GM18508 (cell line): ENCODE results near the gene MARK1.

Source experiments
- ATAC-seq: cut with Tn5 transposase; IDR thresholded peaks from one replicate; pipeline ENCODE4 v1.9.1; 2021; ENCODE audit warnings: moderate number of reproducible peaks; ENCODE audit not compliant: insufficient read depth, unreplicated experiment

MARK1 gene

DNA sequence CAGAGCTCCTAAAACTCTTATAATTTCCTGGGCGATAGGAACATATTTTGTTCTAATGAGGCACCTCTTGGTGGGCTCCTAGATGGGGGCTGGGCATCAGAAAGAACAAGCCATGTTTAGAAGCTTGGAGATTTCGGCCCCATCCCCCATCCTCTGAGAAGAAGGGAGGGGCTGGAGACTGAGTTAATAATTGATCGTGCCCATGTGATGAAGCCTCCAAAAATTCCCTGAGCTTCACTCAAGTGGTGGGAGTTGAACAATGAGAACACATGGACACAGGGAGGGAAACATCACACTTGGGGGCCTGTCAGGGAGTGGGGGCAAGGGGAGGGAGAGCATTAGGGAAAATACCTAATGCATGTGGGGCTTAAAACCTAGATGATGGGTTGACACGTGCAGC lies 180.3 kb downstream of the MARK1 start:
- ATAC-seq = no peak

DNA sequence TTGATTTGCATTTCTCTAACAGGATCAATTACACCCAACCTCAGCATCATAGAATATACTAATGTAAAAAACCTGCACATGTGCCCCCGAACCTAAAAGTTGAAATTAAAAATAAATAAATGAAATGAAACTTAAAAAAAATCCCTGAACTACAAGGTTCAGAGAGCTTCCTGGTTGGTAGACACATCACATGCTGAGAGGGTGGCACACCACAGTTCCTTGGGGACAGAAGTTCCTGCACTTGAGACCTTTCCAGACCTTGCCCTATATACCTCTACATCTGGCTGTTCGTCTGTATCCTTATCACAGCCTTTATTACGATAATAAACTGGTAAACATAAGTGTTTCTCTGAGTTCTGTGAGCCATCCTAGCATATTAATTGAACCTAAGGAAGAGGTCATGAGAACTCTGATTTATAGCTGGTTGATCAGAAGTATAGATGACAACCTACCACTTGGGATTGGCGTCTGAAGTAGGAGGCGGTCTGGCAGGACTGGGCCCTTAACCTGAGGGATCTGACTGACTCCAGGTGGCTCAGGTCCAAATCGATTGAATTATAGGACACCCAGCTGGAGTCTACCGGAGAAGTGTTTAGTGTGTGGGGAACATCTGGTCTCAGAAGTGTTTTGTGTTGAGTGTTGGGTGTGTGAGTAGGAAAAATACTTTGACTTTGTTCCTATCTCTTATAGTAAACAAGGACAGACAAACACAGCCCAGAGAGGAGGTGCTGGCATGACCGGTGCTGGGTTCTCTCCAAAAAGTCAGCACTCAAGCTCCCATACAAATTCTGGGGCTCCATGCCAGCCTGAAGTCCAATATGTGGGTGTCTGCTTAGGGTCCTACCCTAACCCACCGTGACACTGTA lies 181.2 kb downstream of the MARK1 start:
- no peak for ATAC-seq

DNA sequence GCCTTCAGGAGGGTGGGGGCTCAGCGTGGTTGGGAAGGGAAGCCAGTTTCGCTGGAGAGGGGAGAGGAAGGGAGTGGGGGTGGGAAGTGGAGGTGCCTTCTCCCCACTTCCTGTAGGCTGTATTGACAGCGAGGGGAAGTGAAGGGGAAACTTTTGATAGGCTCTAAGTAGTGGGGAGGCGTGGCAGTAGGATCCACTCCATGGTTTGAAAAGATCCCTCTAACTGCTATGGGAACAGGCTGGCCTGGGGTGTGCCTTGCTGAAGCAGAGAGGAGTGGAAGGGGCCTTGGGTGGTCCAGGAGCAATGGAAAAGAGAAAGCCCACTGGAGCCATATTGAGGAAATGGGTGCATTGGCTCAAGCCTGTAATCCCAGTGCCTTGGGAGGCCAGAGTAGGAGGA lies 182.4 kb downstream of the MARK1 start:
- no peak for ATAC-seq

DNA sequence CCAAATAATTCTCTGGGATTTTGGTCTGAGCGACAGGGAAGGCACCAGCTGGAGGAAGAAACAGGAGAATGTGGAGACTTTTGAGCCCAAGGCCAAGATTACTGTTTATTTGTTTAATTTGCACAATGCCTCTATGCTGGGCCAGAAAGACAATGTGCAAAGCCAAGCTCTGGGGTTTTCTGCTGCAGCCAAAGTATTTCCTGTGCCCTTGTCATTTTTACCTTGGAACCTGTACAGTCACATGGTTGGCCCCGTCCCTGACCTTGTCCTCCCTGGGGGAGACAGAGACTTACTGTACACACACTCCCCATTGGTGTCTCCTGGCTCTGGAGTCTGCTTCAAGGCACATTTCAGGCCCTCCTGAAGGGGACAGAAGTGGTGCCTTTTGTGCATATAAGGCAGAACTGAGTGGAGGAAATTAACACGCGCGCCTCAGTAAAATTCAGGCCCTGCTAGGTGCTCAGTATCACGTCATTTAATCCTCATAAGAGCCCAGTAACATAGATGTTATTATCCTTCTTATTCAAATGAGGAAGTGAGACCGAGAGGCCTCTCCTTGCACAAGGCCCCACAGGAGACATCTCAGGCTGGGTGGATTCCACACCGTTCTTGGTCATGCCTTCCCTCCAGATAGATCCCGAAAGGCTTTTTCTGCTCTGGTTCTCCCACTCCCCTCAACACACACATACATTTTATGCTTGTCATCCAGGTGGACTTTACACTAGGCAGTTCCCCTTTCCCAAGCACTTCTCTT lies 183.3 kb downstream of the MARK1 start:
- no peak for ATAC-seq
